ENCODE results near the gene BID.

DNA sequence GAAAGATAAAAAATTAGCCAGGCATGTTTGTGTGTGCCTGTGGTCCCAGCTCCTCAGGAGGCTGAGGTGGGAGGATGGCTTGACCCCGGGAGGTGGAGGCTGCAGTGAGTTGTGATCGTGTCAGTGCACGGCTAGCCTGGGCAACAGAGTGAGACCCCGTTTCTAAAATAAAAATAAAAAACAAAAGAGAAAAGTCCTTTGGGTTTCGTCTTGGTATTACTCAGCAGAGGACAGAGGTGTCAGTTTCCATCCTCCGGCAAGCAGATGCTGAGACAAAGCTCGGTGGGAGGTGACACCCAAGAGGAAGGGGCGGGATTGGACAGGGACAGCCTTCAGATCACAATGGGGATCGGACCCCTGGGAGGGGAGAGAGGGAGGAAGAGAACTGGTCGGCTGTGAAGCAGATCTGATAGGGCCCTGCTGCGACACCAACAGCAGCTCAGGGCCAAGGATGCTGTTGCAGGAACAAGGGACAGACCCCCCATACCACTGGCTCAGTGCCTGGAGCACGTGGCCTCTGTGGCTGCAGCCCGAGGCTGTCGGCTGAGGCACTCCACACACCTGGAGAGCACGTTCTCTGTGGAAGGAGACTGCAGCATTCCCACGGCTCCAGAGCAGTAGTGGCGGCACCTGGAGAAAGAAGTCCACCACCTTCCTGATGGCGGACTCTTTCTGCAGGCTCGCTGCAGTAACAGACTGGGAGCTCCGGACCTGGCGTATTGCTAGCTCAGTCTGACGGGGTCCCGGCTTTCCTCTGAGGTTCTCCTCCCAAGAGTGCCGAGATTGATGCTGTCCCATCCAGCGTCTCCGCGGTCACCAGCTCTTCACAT, 5.2 kb upstream of the BID start:
- no peak for TF ChIP-seq CEBPB (IDR thresholded peaks at IDR 0.05; ENCODE audit: low read depth, low read length)
- TF ChIP-seq RCOR1 (IDR thresholded peaks at IDR 0.05; ENCODE audit: insufficient replicate concordance, low read length), result no peak
- TF ChIP-seq CTCF (conservative IDR thresholded peaks at IDR 0.05; ENCODE audit: low read depth, low read length), result no peak
- no peak for TF ChIP-seq SMC3 (IDR thresholded peaks at IDR 0.05; ENCODE audit: low read depth, low read length)
- TF ChIP-seq RAD21 (IDR thresholded peaks at IDR 0.05; ENCODE audit: low read length), result no peak
- TF ChIP-seq BHLHE40 (IDR thresholded peaks at IDR 0.05; ENCODE audit: low read depth, low read length), result no peak
